IPS DF 4.7 (cell line): ENCODE data around the gene ROBO2.

Source experiments
- DNase-seq: peaks from one replicate; pipeline ENCODE4 v3.0.0-alpha.2; 2013; ENCODE audit warnings: low spot score; ENCODE audit errors: extremely low read depth

Gene ROBO2

GRCh38 chr3:77563012-77563411 lies 523.1 kb downstream of the ROBO2 start:
- no peak for DNase-seq

- DNase-seq = no peak
Measured at GRCh38 chr3:77566055-77566454, 526.2 kb downstream of the ROBO2 start.

GRCh38 chr3:77571971-77572715 lies 532.2 kb downstream of the ROBO2 start:
- no peak for DNase-seq

GRCh38 chr3:77577264-77577663 lies 537.4 kb downstream of the ROBO2 start:
- DNase-seq = no peak

- DNase-seq = no peak
Measured at GRCh38 chr3:77586216-77586615, 546.3 kb downstream of the ROBO2 start.

- no peak for DNase-seq
Measured at GRCh38 chr3:77588863-77589262, 549.0 kb downstream of the ROBO2 start.

- DNase-seq = no peak
Measured at GRCh38 chr3:77590191-77590590, 550.3 kb downstream of the ROBO2 start.

- DNase-seq = no peak
Measured at GRCh38 chr3:77595371-77595870, 555.5 kb downstream of the ROBO2 start.

- DNase-seq = no peak
Measured at GRCh38 chr3:77599948-77600347, 560.0 kb downstream of the ROBO2 start.

GRCh38 chr3:77601823-77602415 lies 562.0 kb downstream of the ROBO2 start:
- DNase-seq = no peak

- DNase-seq = no peak
Measured at GRCh38 chr3:77602722-77603121, 562.8 kb downstream of the ROBO2 start.

- no peak for DNase-seq
Measured at GRCh38 chr3:77605308-77605707, 565.4 kb downstream of the ROBO2 start.

GRCh38 chr3:77605865-77606264 lies 566.0 kb downstream of the ROBO2 start:
- DNase-seq = no peak

- DNase-seq = no peak
Measured at GRCh38 chr3:77606372-77606771, 566.5 kb downstream of the ROBO2 start.

- no peak for DNase-seq
Measured at GRCh38 chr3:77618686-77619085, 578.8 kb downstream of the ROBO2 start.

- DNase-seq = no peak
Measured at GRCh38 chr3:77620009-77620408, 580.1 kb downstream of the ROBO2 start.

GRCh38 chr3:77623500-77623899 lies 583.6 kb downstream of the ROBO2 start:
- DNase-seq = no peak

GRCh38 chr3:77626157-77626556 lies 586.3 kb downstream of the ROBO2 start:
- DNase-seq = no peak

GRCh38 chr3:77648214-77648613 lies 608.3 kb downstream of the ROBO2 start:
- DNase-seq = no peak

- DNase-seq = no peak
Measured at GRCh38 chr3:77648664-77649063, 608.8 kb downstream of the ROBO2 start.

- no peak for DNase-seq
Measured at GRCh38 chr3:77652624-77653023, 612.7 kb downstream of the ROBO2 start.

GRCh38 chr3:77655396-77655795 lies 615.5 kb downstream of the ROBO2 start:
- no peak for DNase-seq

- DNase-seq = no peak
Measured at GRCh38 chr3:77660718-77661117, 620.8 kb downstream of the ROBO2 start.
